Testis (tissue), 3 donors: ENCODE results near the gene ANKRD49. TPM values are rescaled to one million over a fixed set of nuclear protein-coding genes. Genes with fewer than 3 reads are reported as not detected.
A peak's percentile ranks its signal among the peaks of the same experiment; 100 is the strongest.

ENCODE experiments used
- DNase-seq: peaks from one replicate; pipeline ENCODE4 v3.0.0-alpha.2; 2019
- H3K27ac ChIP-seq, 2 donors: fragments of 200-600 bp; sonication (generic); one replicate each; pipeline ENCODE4 v1.5.1; 2019
- H3K27me3 ChIP-seq: fragments of 200-600 bp; sonication (generic); one replicate; pipeline ENCODE4 v1.5.1; 2019
- H3K36me3 ChIP-seq: fragments of 200-600 bp; sonication (generic); one replicate; pipeline ENCODE4 v1.5.1; 2017; ENCODE audit warnings: low read depth; ENCODE audit errors: missing control alignments
- H3K4me1 ChIP-seq: fragments of 200-600 bp; sonication (generic); one replicate; pipeline ENCODE4 v1.5.1; 2019
- H3K4me3 ChIP-seq, 2 donors: fragments of 200-600 bp; sonication (generic); one replicate each; pipeline ENCODE4 v1.5.1; 2017 to 2019
- H3K9me3 ChIP-seq: fragments of 200-600 bp; sonication (generic); one replicate; pipeline ENCODE4 v1.5.1; 2017
- CTCF ChIP-seq, 3 experiments: fragments of 450-650 bp in 2 of 3; fragments of 200-600 bp in 1 of 3; sonication (generic) in 1 of 3; IDR thresholded peaks; one replicate each; pipeline ENCODE4 v1.5.1; 2016 to 2019; ENCODE audit warnings: antibody characterized with exemption in 3 of 3, mild to moderate bottlenecking in 2 of 3, moderate library complexity in 1 of 3
- POLR2A ChIP-seq: fragments of 450-650 bp; IDR thresholded peaks from one replicate; pipeline ENCODE4 v1.6.1; 2017; ENCODE audit warnings: antibody characterized with exemption, mild to moderate bottlenecking, moderate library complexity
- WGBS, 2 donors: methylation state at CpG; one replicate each; pipeline ENCODE4 v1.1.5; 2018; 5-methylcytosine and 5-hydroxymethylcytosine counted together
- intact Hi-C: fragments of 100-400 bp; cut with DNase I; formaldehyde crosslinking; loops from one replicate; pipeline ENCODE4 v1.15.1; 2023; ENCODE audit warnings: low total_unique reads
- polyA plus RNA-seq: library from polyadenylated mRNA; stranded (reverse); fragments of 350-450 nt; fragmentation: Illumina TruSeq; extraction: RNeasy Lipid Tissue Mini Kit (QIAGEN cat#74804); gene quantifications from one replicate; pipeline ENCODE4 v1.2.3, GENCODE V29; 2014; ENCODE audit warnings: low read depth, low replicate concordance; ENCODE audit not compliant: insufficient read depth
- total RNA-seq, 2 donors: library from RNA; depleted of rRNA; stranded (reverse); fragments of >200 nt; gene quantifications; one replicate each; pipeline ENCODE4 v1.2.3, GENCODE V29; 2016

Gene ANKRD49
- total and polyA plus RNA-seq, 3 donors from 2014 or later = 11.3 to 14.8 (median 13.4) TPM

- Histone ChIP-seq H3K27me3 (no peaks in the 10 kb centered on the region), H3K4me1 (no peaks in the 10 kb centered on the region), H3K36me3 (no peaks in the 10 kb centered on the region), H3K27ac (no peak overlapping the region), H3K9me3 (no peaks in the 10 kb centered on the region), H3K4me3 (no peak overlapping the region)
- whole genome bisulfite sequencing, 2 donors = 51 to 73% methylated on average over 4 to 5 of the region's 5 CpGs
- TF ChIP-seq CTCF (IDR thresholded peaks at IDR 0.05) (peak in 1 of 3 experiments; percentile 12), POLR2A (no peak)
- no peak for DNase-seq
- intact Hi-C loops = no loop called here
These were observed 27.9 kb downstream of the ANKRD49 start for GRCh38 chr11:94521684-94522083.

GRCh38 chr11:94524341-94524740 lies 30.6 kb downstream of the ANKRD49 start:
- intact Hi-C loops = no loop called here
- TF ChIP-seq POLR2A = no peak
- no peak for TF ChIP-seq CTCF (IDR thresholded peaks at IDR 0.05)
- no peaks in the 10 kb centered on the region for H3K36me3 ChIP-seq
- no peaks in the 10 kb centered on the region for H3K27me3 ChIP-seq
- DNase-seq = no peak
- H3K9me3 ChIP-seq = no peaks in the 10 kb centered on the region
- WGBS, 2 donors = 87 to 96% methylated on average over 1 of the region's 1 CpG
- no peak overlapping the region for H3K4me3 ChIP-seq
- H3K4me1 ChIP-seq = no peaks in the 10 kb centered on the region
- no peak overlapping the region for H3K27ac ChIP-seq

- DNase-seq = peak; percentile 89
- H3K27me3 ChIP-seq = no peaks in the 10 kb centered on the region
- WGBS, 2 donors = 42 to 52% methylated on average over 5 of the region's 5 CpGs
- no peak overlapping the region for H3K27ac ChIP-seq
- TF ChIP-seq POLR2A (no peak), CTCF (IDR thresholded peaks at IDR 0.05) (no peak)
- intact Hi-C loops = no loop called here
- no peaks in the 10 kb centered on the region for H3K36me3 ChIP-seq
- H3K4me1 ChIP-seq = no peaks in the 10 kb centered on the region
- H3K4me3 ChIP-seq = no peak overlapping the region
- H3K9me3 ChIP-seq = no peaks in the 10 kb centered on the region
These were observed 32.0 kb downstream of the ANKRD49 start for GRCh38 chr11:94525546-94526324.

DNA sequence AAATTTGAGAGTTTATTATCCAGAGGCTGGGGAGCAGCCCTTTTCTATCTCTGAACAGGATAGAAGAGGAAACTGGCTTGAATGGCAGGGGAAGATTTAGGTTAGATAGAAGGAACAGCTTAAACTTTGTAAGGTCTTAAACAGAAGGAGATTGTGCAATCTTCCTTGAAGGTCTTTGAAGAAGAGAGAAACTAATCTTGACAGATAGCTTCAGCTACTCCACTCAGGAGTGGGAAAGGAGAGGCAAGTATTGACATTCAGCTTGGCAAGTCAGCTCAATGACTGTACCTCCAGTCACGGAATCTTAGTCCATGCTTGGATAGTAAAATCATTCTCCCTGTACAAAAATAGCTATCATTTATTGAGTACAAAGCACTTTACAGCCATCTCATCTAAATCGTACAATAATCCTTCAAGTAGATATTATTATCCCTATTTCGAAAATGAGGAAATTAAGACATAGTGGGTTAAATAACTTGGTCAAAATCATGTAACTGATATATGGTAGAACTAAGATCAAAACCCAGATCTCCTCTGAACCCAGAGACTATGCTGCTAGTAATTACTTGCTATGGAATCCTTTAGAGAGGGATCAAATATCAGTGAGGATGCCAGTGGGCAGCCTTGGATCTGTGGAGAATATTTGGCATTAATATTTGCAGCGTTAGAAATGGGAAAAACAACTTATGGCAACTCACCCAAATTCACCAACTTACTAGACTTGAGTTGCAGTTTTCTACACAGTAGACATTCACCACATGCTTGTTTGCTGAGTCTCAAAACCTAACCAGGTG lies 33.1 kb downstream of the ANKRD49 start:
- Histone ChIP-seq H3K9me3 (no peaks in the 10 kb centered on the region), H3K4me1 (no peaks in the 10 kb centered on the region), H3K27me3 (no peaks in the 10 kb centered on the region), H3K27ac (no peak overlapping the region), H3K36me3 (no peaks in the 10 kb centered on the region), H3K4me3 (no peak overlapping the region)
- WGBS, 2 donors = 69 to 84% methylated on average over 4 of the region's 4 CpGs
- intact Hi-C loops = no loop called here
- TF ChIP-seq CTCF (IDR thresholded peaks at IDR 0.05) = no peak
- TF ChIP-seq POLR2A = no peak
- no peak for DNase-seq
